ENCODE data around the gene CD248. TPM values are rescaled to one million over a fixed set of nuclear protein-coding genes. Genes with fewer than 3 reads are reported as not detected.

CD248 gene
- total and polyA plus RNA-seq, 2 experiments from 2014 or later = 2.4 to 3.8 TPM

- TF ChIP-seq ZNF331 (CRISPR knock-in tag; IDR thresholded peaks at IDR 0.05; ENCODE audit: low read depth) (no peak), CTCF (conservative IDR thresholded peaks at IDR 0.05; ENCODE audit: low read depth in 2 of 2) (no peak), STAT1 (IDR thresholded peaks at IDR 0.05; ENCODE audit: unreplicated experiment) (no peak)
Observed at GRCh38 chr11:66325263-66325671, 8.4 kb upstream of the CD248 start (continued).

- peaks cover 6% of the 10 kb centered on the region for H3K36me3 Mint-ChIP-seq (ENCODE audit: low read depth)
- H3K4me1 Mint-ChIP-seq = peaks cover 21% of the 10 kb centered on the region
- peaks cover 8% of the 10 kb centered on the region; the same call in 2 of the 3 replicates for H3K9me3 Mint-ChIP-seq
- H3K27me3 ChIP-seq (ENCODE audit: insufficient read depth) = no peaks in the 10 kb centered on the region
- no peak for DNase-seq (ENCODE audit: low spot score)
- H3K4me2 ChIP-seq = no peak overlapping the region
- no peak overlapping the region for H3K4me3 ChIP-seq
- H3K27me3 Mint-ChIP-seq (ENCODE audit: insufficient read depth, low read depth, poor library complexity) = peaks cover 25% of the 10 kb centered on the region
- no peaks in the 10 kb centered on the region for H3K9me2 ChIP-seq (ENCODE audit: insufficient read depth)
- no peak for ATAC-seq
- H3K36me3 ChIP-seq (ENCODE audit: insufficient read depth) = no peaks in the 10 kb centered on the region
- TF ChIP-seq ZNF114 (CRISPR knock-in tag; IDR thresholded peaks at IDR 0.05) (no peak), JUNB (IDR thresholded peaks at IDR 0.05; ENCODE audit: unreplicated experiment) (no peak), ZNF462 (CRISPR knock-in tag; IDR thresholded peaks at IDR 0.05) (no peak), CTCF (conservative IDR thresholded peaks at IDR 0.05; ENCODE audit: low read depth in 2 of 2) (no peak), ETS1 (IDR thresholded peaks at IDR 0.05) (no peak), EZH2phosphoT487 (IDR thresholded peaks at IDR 0.05; ENCODE audit: unreplicated experiment) (no peak), ZNF331 (CRISPR knock-in tag; IDR thresholded peaks at IDR 0.05; ENCODE audit: low read depth) (no peak), REST (IDR thresholded peaks at IDR 0.05; ENCODE audit: unreplicated experiment) (no peak), EZH2 (IDR thresholded peaks at IDR 0.05; ENCODE audit: low read depth, unreplicated experiment) (no peak)
- H3K4me1 ChIP-seq (ENCODE audit: insufficient read depth) = peaks cover 5% of the 10 kb centered on the region; the same call in 1 of the 2 replicates
- no peak overlapping the region for H3K4me3 Mint-ChIP-seq
- H4K20me1 ChIP-seq (replicated peaks; ENCODE audit: insufficient read depth) = no peaks in the 10 kb centered on the region
- H3K79me2 ChIP-seq (replicated peaks; ENCODE audit: insufficient read depth) = no peaks in the 10 kb centered on the region
- H3K27ac ChIP-seq (ENCODE audit: low read depth) = no peak overlapping the region
- no peaks in the 10 kb centered on the region for H3F3A ChIP-seq (replicated peaks; ENCODE audit: low read depth)
- no peak overlapping the region for H2AFZ ChIP-seq
- no peak overlapping the region for H3K27ac Mint-ChIP-seq
Observed at GRCh38 chr11:66324664-66325063, 7.8 kb upstream of the CD248 start.
